ENCODE data around the gene VPS52. TPM values are rescaled to one million over a fixed set of nuclear protein-coding genes. Genes with fewer than 3 reads are reported as not detected.

VPS52 gene
- polyA plus RNA-seq, 1 donor from 2014 or later, result 29.1 TPM

DNA sequence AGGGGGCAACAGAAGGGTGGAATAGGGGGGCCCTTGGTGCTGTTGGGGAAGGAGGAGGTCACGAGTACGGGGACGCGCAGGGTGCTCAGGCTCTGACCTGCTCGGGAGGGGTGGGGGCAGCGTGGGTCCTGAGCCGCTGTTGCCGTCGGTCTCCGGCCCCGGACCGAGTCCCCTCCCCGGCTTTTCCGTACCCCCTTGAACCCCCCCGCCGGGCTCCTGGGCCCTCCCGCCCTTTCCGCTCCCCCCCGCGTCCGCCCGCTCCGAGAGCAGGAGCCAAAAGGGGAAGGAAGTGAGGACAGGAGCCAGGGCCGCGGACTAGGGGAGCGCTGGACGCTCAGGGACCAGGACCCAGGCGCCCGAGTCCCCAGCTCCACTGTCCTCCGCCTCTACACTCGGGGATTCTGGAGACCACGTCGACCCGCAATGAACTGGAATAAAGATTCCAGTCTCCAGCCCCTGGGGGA lies 27.1 kb upstream of the VPS52 start, which contains the start of gene RGL2:
Gene RGL2 (minus strand): TSS at position 170 of the 464 bp plus-strand sequence. CDS start 332 bp downstream, outside the sequence.
- no peaks in the 10 kb centered on the region for H3K9me2 ChIP-seq (ENCODE audit: insufficient read depth, low read length)
- H4K20me1 ChIP-seq (ENCODE audit: insufficient read depth), result no peaks in the 10 kb centered on the region
- no peaks in the 10 kb centered on the region for H3F3A ChIP-seq (ENCODE audit: insufficient read depth, low read length, poor library complexity, severe bottlenecking)
- H3K4me2 ChIP-seq (ENCODE audit: low read length), result peak within 1 kb of the TSS; percentile 68
- H3K27me3 ChIP-seq (ENCODE audit: insufficient read depth, low read depth, low read length), result no peaks in the 10 kb centered on the region
- H3K4me3 ChIP-seq (ENCODE audit: low read length), result peak within 1 kb of the TSS; percentile 91
- TF ChIP-seq SMC3 (conservative IDR thresholded peaks at IDR 0.05; ENCODE audit: poor library complexity) (no peak), REST (IDR thresholded peaks at IDR 0.05; ENCODE audit: borderline replicate concordance) (no peak), EP300 (conservative IDR thresholded peaks at IDR 0.05; ENCODE audit: poor library complexity, severe bottlenecking) (no peak), RAD21 (conservative IDR thresholded peaks at IDR 0.05) (no peak), TAF1 (IDR thresholded peaks at IDR 0.05; ENCODE audit: low read depth) (no peak)
- TF ChIP-seq, protein P1, sequence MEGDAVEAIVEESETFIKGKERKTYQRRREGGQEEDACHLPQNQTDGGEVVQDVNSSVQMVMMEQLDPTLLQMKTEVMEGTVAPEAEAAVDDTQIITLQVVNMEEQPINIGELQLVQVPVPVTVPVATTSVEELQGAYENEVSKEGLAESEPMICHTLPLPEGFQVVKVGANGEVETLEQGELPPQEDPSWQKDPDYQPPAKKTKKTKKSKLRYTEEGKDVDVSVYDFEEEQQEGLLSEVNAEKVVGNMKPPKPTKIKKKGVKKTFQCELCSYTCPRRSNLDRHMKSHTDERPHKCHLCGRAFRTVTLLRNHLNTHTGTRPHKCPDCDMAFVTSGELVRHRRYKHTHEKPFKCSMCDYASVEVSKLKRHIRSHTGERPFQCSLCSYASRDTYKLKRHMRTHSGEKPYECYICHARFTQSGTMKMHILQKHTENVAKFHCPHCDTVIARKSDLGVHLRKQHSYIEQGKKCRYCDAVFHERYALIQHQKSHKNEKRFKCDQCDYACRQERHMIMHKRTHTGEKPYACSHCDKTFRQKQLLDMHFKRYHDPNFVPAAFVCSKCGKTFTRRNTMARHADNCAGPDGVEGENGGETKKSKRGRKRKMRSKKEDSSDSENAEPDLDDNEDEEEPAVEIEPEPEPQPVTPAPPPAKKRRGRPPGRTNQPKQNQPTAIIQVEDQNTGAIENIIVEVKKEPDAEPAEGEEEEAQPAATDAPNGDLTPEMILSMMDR (IDR thresholded peaks at IDR 0.05; ENCODE audit: poor library complexity, severe bottlenecking), result no peak
- H3K9me3 ChIP-seq (ENCODE audit: low read length), result no peaks in the 10 kb centered on the region
- H3K27ac ChIP-seq (ENCODE audit: low read length), result peak within 1 kb of the TSS; percentile 96
- peak within 1 kb of the TSS; percentile 77 for H2AFZ ChIP-seq (ENCODE audit: low read depth, low read length)
- peaks cover 12% of the 10 kb centered on the region for H3K79me2 ChIP-seq (replicated peaks; ENCODE audit: insufficient read depth, low read length)
- no peaks in the 10 kb centered on the region for H3K36me3 ChIP-seq (ENCODE audit: insufficient read depth, low read length)
- peak within 1 kb of the TSS; percentile 94 for H3K9ac ChIP-seq (ENCODE audit: low read length)

DNA sequence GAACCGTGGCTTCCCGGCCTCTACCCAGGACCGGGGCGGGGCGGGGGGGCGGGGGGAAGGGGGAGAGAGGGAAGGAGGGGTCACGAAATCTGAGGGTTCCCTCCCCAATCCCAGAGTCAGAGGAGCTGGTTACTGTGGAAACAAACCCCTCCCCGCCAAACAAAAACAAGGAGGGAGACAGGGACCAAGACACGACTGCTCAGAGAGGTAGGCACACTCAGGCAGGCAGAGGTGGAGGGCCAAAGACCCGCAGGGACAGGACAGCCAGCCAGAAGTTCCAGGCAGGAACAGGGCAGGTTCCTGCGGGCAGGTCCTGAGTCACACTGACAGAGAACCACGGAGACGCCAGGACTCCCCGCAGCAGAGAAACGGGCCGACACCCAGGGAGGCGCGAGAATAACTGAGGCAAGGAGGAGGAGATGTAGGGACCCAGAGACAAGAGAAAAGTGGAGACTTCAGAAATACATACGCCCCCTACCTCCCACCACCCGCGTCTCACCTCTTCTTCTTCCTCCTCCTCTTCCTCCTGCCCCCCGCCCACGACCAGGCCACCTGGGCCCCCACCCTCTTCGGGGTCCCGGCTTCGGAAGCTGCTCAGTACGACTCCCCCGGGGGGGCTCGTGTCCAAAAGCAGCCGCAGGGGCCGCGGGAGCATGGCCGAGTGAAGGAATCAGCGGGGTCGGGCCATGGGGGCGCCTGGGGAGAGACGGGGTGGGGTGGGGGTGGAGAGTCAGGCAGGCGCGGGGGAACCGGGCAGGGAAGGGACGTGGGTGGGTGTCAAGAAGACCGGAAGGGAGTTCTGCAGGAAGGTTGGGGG lies 26.5 kb upstream of the VPS52 start:
- H3K79me2 ChIP-seq (replicated peaks; ENCODE audit: insufficient read depth, low read length), result peaks cover 12% of the 10 kb centered on the region
- H3K9me3 ChIP-seq (ENCODE audit: low read length), result no peaks in the 10 kb centered on the region
- peak overlapping the region; percentile 96 for H3K27ac ChIP-seq (ENCODE audit: low read length)
- peak overlapping the region; percentile 91 for H3K4me3 ChIP-seq (ENCODE audit: low read length)
- no peaks in the 10 kb centered on the region for H4K20me1 ChIP-seq (ENCODE audit: insufficient read depth)
- TF ChIP-seq TAF1 (IDR thresholded peaks at IDR 0.05; ENCODE audit: low read depth) (no peak), SMC3 (conservative IDR thresholded peaks at IDR 0.05; ENCODE audit: poor library complexity) (no peak), RAD21 (conservative IDR thresholded peaks at IDR 0.05) (no peak)
- TF ChIP-seq, protein P1 (IDR thresholded peaks at IDR 0.05; ENCODE audit: poor library complexity, severe bottlenecking), result peak; percentile 27
- H3F3A ChIP-seq (ENCODE audit: insufficient read depth, low read length, poor library complexity, severe bottlenecking), result no peaks in the 10 kb centered on the region
- peak overlapping the region; percentile 77 for H2AFZ ChIP-seq (ENCODE audit: low read depth, low read length)
- H3K36me3 ChIP-seq (ENCODE audit: insufficient read depth, low read length), result no peaks in the 10 kb centered on the region
- peak overlapping the region; percentile 68 for H3K4me2 ChIP-seq (ENCODE audit: low read length)
- H3K9me2 ChIP-seq (ENCODE audit: insufficient read depth, low read length), result no peaks in the 10 kb centered on the region
- H3K9ac ChIP-seq (ENCODE audit: low read length), result peak overlapping the region; percentile 94
- no peaks in the 10 kb centered on the region for H3K27me3 ChIP-seq (ENCODE audit: insufficient read depth, low read depth, low read length)

All from neural cell (in vitro differentiated cells).